ENCODE data around the gene DUSP12.

GRCh38 chr1:161781995-161782394 lies 32.4 kb downstream of the DUSP12 start:
- no peak for TF ChIP-seq CTCF (IDR thresholded peaks at IDR 0.05)
- no peak for TF ChIP-seq EZH2 (IDR thresholded peaks at IDR 0.05; ENCODE audit: borderline replicate concordance, insufficient read depth, low read depth, low read length, poor library complexity, severe bottlenecking)

Data from B cell (primary cell).